GM12878 (cell line): ENCODE results near the gene GIMAP8. TPM values are rescaled to one million over a fixed set of nuclear protein-coding genes. Genes with fewer than 3 reads are reported as not detected.
A peak's percentile ranks its signal among the peaks of the same experiment; 100 is the strongest.

Experiments
- ATAC-seq: fragments of 200-7000 bp; cut with Tn5 transposase; 3 replicates; pipeline ENCODE4 v1.9.1; 2020; ENCODE audit warnings: mild to moderate bottlenecking, moderate library complexity
- BruUV-seq: library from RNA; stranded (reverse); fragments of 400-500 nt; replicated peaks from 2 replicates; lab custom pipeline; 2021; lab: Mats Ljungman, UMichigan
- CTCF ChIA-PET: fragments of 300-600 bp; sonication (Branson Sonifier 250); formaldehyde crosslinking; extraction: SDS; loops from one replicate; lab custom pipeline; 2021; ENCODE audit warnings: inconsistent platforms; lab: Yijun Ruan, JAX
- POLR2A ChIA-PET: fragments of 350-600 bp; formaldehyde crosslinking; extraction: SDS; loops from one replicate; lab custom pipeline; 2021; ENCODE audit warnings: inconsistent platforms; lab: Charles Lee
- RAD21 ChIA-PET: fragments of 300-600 bp; sonication (Branson Sonifier 250); formaldehyde crosslinking; loops from one replicate; lab custom pipeline; 2023; ENCODE audit warnings: antibody characterized with exemption; ENCODE audit not compliant: unreplicated experiment; lab: Charles Lee
- SMC1A ChIA-PET: fragments of 300-600 bp; sonication (Branson Sonifier 250); formaldehyde crosslinking; loops from one replicate; lab custom pipeline; 2023; ENCODE audit not compliant: unreplicated experiment, uncharacterized antibody; lab: Charles Lee
- DNase-seq: peaks from one replicate; pipeline ENCODE4 v3.0.0-alpha.2; 2011; ENCODE audit warnings: low read depth, low spot score
- FAIRE-seq: peaks from 3 replicates; lab custom pipeline; 2011; peaks lifted over from hg19 to GRCh38; lab: Jason Lieb, UNC
- H2AFZ ChIP-seq: 2 replicates; pipeline ENCODE4 v1.6.0; 2011; ENCODE audit warnings: low read depth, low read length, control low read depth; ENCODE audit not compliant: control insufficient read depth
- H3K27ac ChIP-seq: 2 replicates; pipeline ENCODE4 v1.5.1; 2011; ENCODE audit warnings: control low read depth; ENCODE audit not compliant: control insufficient read depth, insufficient read depth
- H3K27me3 ChIP-seq, 2 experiments: replicated peaks in 1 of 2; 2 replicates each; pipeline versions ENCODE4 v1.6.0 to v1.6.1; 2011; ENCODE audit warnings: low read length in 1 of 2; ENCODE audit not compliant: control insufficient read depth in 2 of 2, insufficient read depth in 2 of 2
- H3K36me3 ChIP-seq, 2 experiments: 2 replicates each; pipeline ENCODE4 v1.5.1; 2011; ENCODE audit warnings: low read length in 1 of 2; ENCODE audit not compliant: control insufficient read depth in 2 of 2, insufficient read depth in 2 of 2
- H3K4me1 ChIP-seq: 2 replicates; pipeline ENCODE4 v1.6.1; 2011; ENCODE audit warnings: mild to moderate bottlenecking, low read length, moderate library complexity, mixed read lengths; ENCODE audit not compliant: control insufficient read depth, insufficient read depth
- H3K4me2 ChIP-seq: 2 replicates; pipeline ENCODE4 v1.6.0; 2011; ENCODE audit warnings: control low read depth; ENCODE audit not compliant: control insufficient read depth, insufficient read depth
- H3K4me3 ChIP-seq: fragments of 200-600 bp; sonication (generic); 2 replicates; pipeline ENCODE4 v1.5.1; 2016
- H3K79me2 ChIP-seq: 2 replicates; pipeline ENCODE4 v1.6.0; 2011; ENCODE audit warnings: low read length; ENCODE audit not compliant: control insufficient read depth, insufficient read depth
- H3K9ac ChIP-seq: 2 replicates; pipeline ENCODE4 v1.8.0; 2011; ENCODE audit warnings: low read length, control low read depth, mixed read lengths; ENCODE audit not compliant: control insufficient read depth, insufficient read depth
- H3K9me3 ChIP-seq: replicated peaks from 3 replicates; pipeline ENCODE4 v1.5.1; 2011; ENCODE audit warnings: mild to moderate bottlenecking, low read length; ENCODE audit not compliant: control insufficient read depth, insufficient read depth
- H4K20me1 ChIP-seq: 2 replicates; pipeline ENCODE4 v1.6.0; 2011; ENCODE audit not compliant: control insufficient read depth, insufficient read depth
- BACH1 ChIP-seq: fragments of 450-650 bp; IDR thresholded peaks from 2 replicates; pipeline ENCODE4 v1.6.1; 2017; ENCODE audit warnings: mild to moderate bottlenecking, borderline replicate concordance
- CBX3 ChIP-seq: fragments of 200-600 bp; sonication (generic); IDR thresholded peaks from 2 replicates; pipeline ENCODE4 v1.6.1; 2016; ENCODE audit warnings: low read depth, borderline replicate concordance
- EP300 ChIP-seq, 2 experiments: fragments of 150-350 bp in 1 of 2; IDR thresholded peaks; 2 replicates each; pipeline ENCODE4 v1.6.1; 2011 to 2012; ENCODE audit warnings: low read depth in 2 of 2, low read length in 2 of 2, borderline replicate concordance in 1 of 2, improper control_type of control experiment in 1 of 2, inconsistent platforms in 1 of 2; ENCODE audit not compliant: control insufficient read depth in 1 of 2
- HDGF ChIP-seq: fragments of 450-650 bp; IDR thresholded peaks from 2 replicates; pipeline ENCODE4 v1.6.1; 2016; ENCODE audit warnings: antibody characterized with exemption
- MLLT1 ChIP-seq: fragments of 450-650 bp; IDR thresholded peaks from 2 replicates; pipeline ENCODE4 v1.6.1; 2016; ENCODE audit warnings: mild to moderate bottlenecking
- MTA3 ChIP-seq: IDR thresholded peaks from 2 replicates; pipeline ENCODE4 v1.6.1; 2012; ENCODE audit warnings: low read length, inconsistent platforms, borderline replicate concordance
- POLR2AphosphoS2 ChIP-seq: IDR thresholded peaks from 2 replicates; pipeline ENCODE4 v1.6.1; 2011; ENCODE audit warnings: low read depth, mild to moderate bottlenecking, low read length, improper control_type of control experiment, moderate library complexity
- WRNIP1 ChIP-seq: IDR thresholded peaks from 2 replicates; pipeline ENCODE4 v1.6.1; 2011; ENCODE audit warnings: low read depth, low read length, improper control_type of control experiment, borderline replicate concordance
- YBX1 ChIP-seq: fragments of 450-650 bp; IDR thresholded peaks from 2 replicates; pipeline ENCODE4 v1.6.1; 2016; ENCODE audit warnings: antibody characterized with exemption
- WGBS: methylation state at CpG from one replicate; pipeline ENCODE4 v1.1.6; 2016; ENCODE audit warnings: low lambda C conversion rate; ENCODE audit not compliant: insufficient replicate concordance, insufficient coverage; ENCODE audit errors: missing lambda C conversion rate; 5-methylcytosine and 5-hydroxymethylcytosine counted together
- in situ Hi-C: fragments of 300-500 bp; cut with MboI; formaldehyde crosslinking; loops from 9 replicates; pipeline ENCODE4 v1.14.3; 2018; ENCODE audit warnings: mixed read lengths
- intact Hi-C: fragments of 100-400 bp; cut with micrococcal nuclease; formaldehyde crosslinking; loops from one replicate; pipeline ENCODE4 v1.14.2; 2022; ENCODE audit not compliant: unreplicated experiment
- polyA plus RNA-seq, 11 experiments: library from polyadenylated mRNA; depleted of rRNA in 4 of 11; unstranded in 6 of 11; stranded (reverse) in 5 of 11; fragments of >200 nt; fragmentation: Nextera tagmentation in 4 of 11; fragmentation: Illumina TruSeq in 1 of 11; extraction: Ambion mirVana in 4 of 11; extraction: Trizol in 1 of 11; gene quantifications; 1 replicate in 1 of 11; 2 replicates in 10 of 11; pipeline versions ENCODE4 v1.2.1 to v1.2.3, GENCODE V29; 2011 to 2016; ENCODE audit warnings: inconsistent platforms in 2 of 11, missing spikeins in 2 of 11, low read depth in 1 of 11
- total RNA-seq, 4 experiments: library from RNA; depleted of rRNA in 3 of 4; stranded (reverse); fragments of >200 nt in 3 of 4; fragmentation: Illumina TruSeq in 1 of 4; extraction: Trizol in 1 of 4; gene quantifications; 2 replicates each; pipeline versions ENCODE4 v1.2.1 to v1.2.3, GENCODE V29; 2013 to 2021
- TF ChIP-seq, protein P1 (sequence below): IDR thresholded peaks from 2 replicates; pipeline ENCODE4 v1.6.1; 2012; ENCODE audit warnings: low read depth, low read length, improper control_type of control experiment
- TF ChIP-seq, protein P2 (sequence below): fragments of 450-650 bp; IDR thresholded peaks from 2 replicates; pipeline ENCODE4 v1.6.1; 2018; ENCODE audit warnings: mild to moderate bottlenecking, low read depth, moderate library complexity; ENCODE audit not compliant: partially characterized antibody

GIMAP8 gene
- total and polyA plus RNA-seq, 10 of the 15 experiments (the other 5 are each of a cell fraction or from before 2014, with no cell fraction given) = 0.66 to 9.7 (median 4.7) TPM

- no peak for FAIRE-seq
- in situ Hi-C loops = loop anchor here (5.0 kb wide), 1 partner anchor 304 kb away; no protein-coding TSS in a partner anchor
- Histone ChIP-seq H3K27me3 (no peaks in the 10 kb centered on the region), H3K27ac (peak overlapping the region; percentile 36), H2AFZ (peak overlapping the region; percentile 63; the same call in 1 of the 2 replicates), H3K4me2 (peak overlapping the region; percentile 41; the same call in 1 of the 2 replicates)
- peak; percentile 1; the same call in 1 of the 3 replicates for ATAC-seq
- CTCF ChIA-PET = interaction anchor here (0.7 to 4.3 kb wide), 34 partner anchors 8 to 560 kb away, joined by 3 to 112 read pairs (median 4); partner anchors contain the start of gene GIMAP2
- 70% methylated on average over 32 of the region's 32 CpGs for WGBS
- no TSS peak for BruUV-seq
- TF ChIP-seq EP300 (IDR thresholded peaks at IDR 0.05; ENCODE audit: borderline replicate concordance in 1 of 2, control insufficient read depth in 1 of 2, low read depth in 2 of 2, low read length in 2 of 2) (no peak), BACH1 (0 out of 2 replicates have a peak, but pooled peaks have one; percentile 24), MTA3 (peak; percentile 29; the same call in 1 of the 2 replicates), POLR2AphosphoS2 (peak; percentile 60; the same call in 1 of the 2 replicates), CBX3 (no peak), YBX1 (no peak), HDGF (no peak), MLLT1 (no peak), WRNIP1 (no peak)
- TF ChIP-seq, protein P1, sequence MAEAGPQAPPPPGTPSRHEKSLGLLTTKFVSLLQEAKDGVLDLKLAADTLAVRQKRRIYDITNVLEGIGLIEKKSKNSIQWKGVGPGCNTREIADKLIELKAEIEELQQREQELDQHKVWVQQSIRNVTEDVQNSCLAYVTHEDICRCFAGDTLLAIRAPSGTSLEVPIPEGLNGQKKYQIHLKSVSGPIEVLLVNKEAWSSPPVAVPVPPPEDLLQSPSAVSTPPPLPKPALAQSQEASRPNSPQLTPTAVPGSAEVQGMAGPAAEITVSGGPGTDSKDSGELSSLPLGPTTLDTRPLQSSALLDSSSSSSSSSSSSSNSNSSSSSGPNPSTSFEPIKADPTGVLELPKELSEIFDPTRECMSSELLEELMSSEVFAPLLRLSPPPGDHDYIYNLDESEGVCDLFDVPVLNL = no peak
- TF ChIP-seq, protein P2, sequence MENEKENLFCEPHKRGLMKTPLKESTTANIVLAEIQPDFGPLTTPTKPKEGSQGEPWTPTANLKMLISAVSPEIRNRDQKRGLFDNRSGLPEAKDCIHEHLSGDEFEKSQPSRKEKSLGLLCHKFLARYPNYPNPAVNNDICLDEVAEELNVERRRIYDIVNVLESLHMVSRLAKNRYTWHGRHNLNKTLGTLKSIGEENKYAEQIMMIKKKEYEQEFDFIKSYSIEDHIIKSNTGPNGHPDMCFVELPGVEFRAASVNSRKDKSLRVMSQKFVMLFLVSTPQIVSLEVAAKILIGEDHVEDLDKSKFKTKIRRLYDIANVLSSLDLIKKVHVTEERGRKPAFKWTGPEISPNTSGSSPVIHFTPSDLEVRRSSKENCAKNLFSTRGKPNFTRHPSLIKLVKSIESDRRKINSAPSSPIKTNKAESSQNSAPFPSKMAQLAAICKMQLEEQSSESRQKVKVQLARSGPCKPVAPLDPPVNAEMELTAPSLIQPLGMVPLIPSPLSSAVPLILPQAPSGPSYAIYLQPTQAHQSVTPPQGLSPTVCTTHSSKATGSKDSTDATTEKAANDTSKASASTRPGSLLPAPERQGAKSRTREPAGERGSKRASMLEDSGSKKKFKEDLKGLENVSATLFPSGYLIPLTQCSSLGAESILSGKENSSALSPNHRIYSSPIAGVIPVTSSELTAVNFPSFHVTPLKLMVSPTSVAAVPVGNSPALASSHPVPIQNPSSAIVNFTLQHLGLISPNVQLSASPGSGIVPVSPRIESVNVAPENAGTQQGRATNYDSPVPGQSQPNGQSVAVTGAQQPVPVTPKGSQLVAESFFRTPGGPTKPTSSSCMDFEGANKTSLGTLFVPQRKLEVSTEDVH = no peak
- TF ChIP-seq, all 136 proteins: peak for 3
- Histone ChIP-seq H3K9me3 (no peaks in the 10 kb centered on the region), H3K9ac (no peak overlapping the region), H3K36me3 (peaks cover 13 to 18% of the 10 kb centered on the region in 2 experiments; a peak in 3 of 4 replicates), H3K79me2 (peaks cover 16% of the 10 kb centered on the region), H3K4me1 (peaks cover 34% of the 10 kb centered on the region), H4K20me1 (no peaks in the 10 kb centered on the region), H3K4me3 (no peak overlapping the region)
- intact Hi-C loops = loop anchor here (1.0 to 10.0 kb wide), 3 partner anchors 309 to 534 kb away; no protein-coding TSS in a partner anchor
- POLR2A ChIA-PET = interaction anchor here (1.1 to 1.3 kb wide), 2 partner anchors 18 to 219 kb away, joined by 3 to 4 read pairs; no protein-coding TSS in a partner anchor
- DNase-seq = no peak
- RAD21 ChIA-PET = interaction anchor here (0.7 to 5.1 kb wide), 14 partner anchors 14 to 428 kb away, joined by 3 to 75 read pairs (median 4); partner anchors contain the start of gene GIMAP2
- SMC1A ChIA-PET = interaction anchor here (0.6 to 8.2 kb wide), 23 partner anchors 8 to 335 kb away, joined by 3 to 115 read pairs (median 4); partner anchors contain the start of genes GIMAP4 and GIMAP6
These were observed 2.3 kb upstream of the GIMAP8 start for GRCh38 chr7:150447966-150448788.
